PFSK-1 (cell line): ENCODE measurements around the gene CHST11.

Experiments
- POLR2AphosphoS5 ChIP-seq: IDR thresholded peaks from 2 replicates; pipeline ENCODE4 v1.6.1; 2012; ENCODE audit warnings: low read depth, mild to moderate bottlenecking, control low read depth, low read length, moderate library complexity
- SIN3A ChIP-seq: IDR thresholded peaks from 2 replicates; pipeline ENCODE4 v1.6.1; 2012; ENCODE audit warnings: mild to moderate bottlenecking, low read length, moderate library complexity, borderline replicate concordance; ENCODE audit not compliant: insufficient read depth
- TF ChIP-seq, protein P1 (sequence below), 2 experiments: IDR thresholded peaks; 2 replicates each; pipeline versions ENCODE4 v1.6.1 to v1.8.0; 2011 to 2012; ENCODE audit warnings: low read depth in 2 of 2, low read length in 2 of 2, control low read depth in 1 of 2, inconsistent platforms in 1 of 2, mild to moderate bottlenecking in 1 of 2, moderate library complexity in 1 of 2; ENCODE audit not compliant: insufficient read depth in 1 of 2

GRCh38 chr12:104535369-104535768 lies 78.6 kb downstream of the CHST11 start:
- TF ChIP-seq, protein P1, sequence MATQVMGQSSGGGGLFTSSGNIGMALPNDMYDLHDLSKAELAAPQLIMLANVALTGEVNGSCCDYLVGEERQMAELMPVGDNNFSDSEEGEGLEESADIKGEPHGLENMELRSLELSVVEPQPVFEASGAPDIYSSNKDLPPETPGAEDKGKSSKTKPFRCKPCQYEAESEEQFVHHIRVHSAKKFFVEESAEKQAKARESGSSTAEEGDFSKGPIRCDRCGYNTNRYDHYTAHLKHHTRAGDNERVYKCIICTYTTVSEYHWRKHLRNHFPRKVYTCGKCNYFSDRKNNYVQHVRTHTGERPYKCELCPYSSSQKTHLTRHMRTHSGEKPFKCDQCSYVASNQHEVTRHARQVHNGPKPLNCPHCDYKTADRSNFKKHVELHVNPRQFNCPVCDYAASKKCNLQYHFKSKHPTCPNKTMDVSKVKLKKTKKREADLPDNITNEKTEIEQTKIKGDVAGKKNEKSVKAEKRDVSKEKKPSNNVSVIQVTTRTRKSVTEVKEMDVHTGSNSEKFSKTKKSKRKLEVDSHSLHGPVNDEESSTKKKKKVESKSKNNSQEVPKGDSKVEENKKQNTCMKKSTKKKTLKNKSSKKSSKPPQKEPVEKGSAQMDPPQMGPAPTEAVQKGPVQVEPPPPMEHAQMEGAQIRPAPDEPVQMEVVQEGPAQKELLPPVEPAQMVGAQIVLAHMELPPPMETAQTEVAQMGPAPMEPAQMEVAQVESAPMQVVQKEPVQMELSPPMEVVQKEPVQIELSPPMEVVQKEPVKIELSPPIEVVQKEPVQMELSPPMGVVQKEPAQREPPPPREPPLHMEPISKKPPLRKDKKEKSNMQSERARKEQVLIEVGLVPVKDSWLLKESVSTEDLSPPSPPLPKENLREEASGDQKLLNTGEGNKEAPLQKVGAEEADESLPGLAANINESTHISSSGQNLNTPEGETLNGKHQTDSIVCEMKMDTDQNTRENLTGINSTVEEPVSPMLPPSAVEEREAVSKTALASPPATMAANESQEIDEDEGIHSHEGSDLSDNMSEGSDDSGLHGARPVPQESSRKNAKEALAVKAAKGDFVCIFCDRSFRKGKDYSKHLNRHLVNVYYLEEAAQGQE (IDR thresholded peaks at IDR 0.05; ENCODE audit: insufficient read depth in 1 of 2, low read depth in 2 of 2, low read length in 2 of 2): no peak
- TF ChIP-seq POLR2AphosphoS5 (no peak), SIN3A (no peak)
